HUES48 (cell line): Measurements from ENCODE around the gene PTPRO.

Experiments used
- H3K27ac ChIP-seq: one replicate; pipeline ENCODE4 v1.7.0; 2013; ENCODE audit warnings: low read depth, low read length, inconsistent platforms
- H3K27me3 ChIP-seq: 2 replicates; pipeline ENCODE4 v1.6.1; 2013; ENCODE audit warnings: mild to moderate bottlenecking, low read length; ENCODE audit not compliant: control insufficient read depth, insufficient read depth
- H3K36me3 ChIP-seq: 2 replicates; pipeline ENCODE4 v1.6.1; 2013; ENCODE audit warnings: low read length; ENCODE audit not compliant: control insufficient read depth, insufficient read depth
- H3K4me1 ChIP-seq: 2 replicates; pipeline ENCODE4 v1.6.1; 2013; ENCODE audit warnings: mild to moderate bottlenecking, low read length; ENCODE audit not compliant: control insufficient read depth, insufficient read depth
- H3K4me3 ChIP-seq: 2 replicates; pipeline ENCODE4 v1.5.1; 2013; ENCODE audit warnings: mild to moderate bottlenecking, low read depth, low read length
- H3K9ac ChIP-seq: 2 replicates; pipeline ENCODE4 v1.6.1; 2013; ENCODE audit warnings: mild to moderate bottlenecking, low read depth, low read length, moderate library complexity
- H3K9me3 ChIP-seq: 2 replicates; pipeline ENCODE4 v1.6.1; 2013; ENCODE audit warnings: low read length; ENCODE audit not compliant: control insufficient read depth, insufficient read depth

PTPRO gene

DNA sequence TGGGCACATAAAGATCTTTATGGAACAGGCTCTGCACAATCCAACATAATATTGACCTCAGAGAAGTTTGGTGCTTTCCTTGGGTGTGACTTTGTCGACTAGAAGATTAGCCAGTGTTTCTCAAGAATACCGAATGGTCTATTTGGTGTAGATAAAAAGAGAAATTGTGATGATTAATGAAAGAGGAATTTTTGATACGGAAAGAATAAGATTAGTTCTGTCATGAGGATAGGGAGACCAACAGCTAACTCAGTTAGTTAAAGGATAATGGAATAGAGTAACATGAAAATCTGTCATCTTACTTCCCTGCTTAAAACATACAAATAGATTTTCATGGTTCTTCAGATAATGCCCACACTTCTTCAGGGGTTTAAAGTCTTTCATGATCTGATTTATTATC lies 24.2 kb downstream of the PTPRO start:
- no peaks in the 10 kb centered on the region for H3K9me3 ChIP-seq
- H3K4me1 ChIP-seq, result no peaks in the 10 kb centered on the region
- H3K36me3 ChIP-seq, result no peaks in the 10 kb centered on the region
- no peak overlapping the region for H3K9ac ChIP-seq
- no peak overlapping the region for H3K4me3 ChIP-seq
- H3K27me3 ChIP-seq, result no peaks in the 10 kb centered on the region
- H3K27ac ChIP-seq, result no peak overlapping the region

DNA sequence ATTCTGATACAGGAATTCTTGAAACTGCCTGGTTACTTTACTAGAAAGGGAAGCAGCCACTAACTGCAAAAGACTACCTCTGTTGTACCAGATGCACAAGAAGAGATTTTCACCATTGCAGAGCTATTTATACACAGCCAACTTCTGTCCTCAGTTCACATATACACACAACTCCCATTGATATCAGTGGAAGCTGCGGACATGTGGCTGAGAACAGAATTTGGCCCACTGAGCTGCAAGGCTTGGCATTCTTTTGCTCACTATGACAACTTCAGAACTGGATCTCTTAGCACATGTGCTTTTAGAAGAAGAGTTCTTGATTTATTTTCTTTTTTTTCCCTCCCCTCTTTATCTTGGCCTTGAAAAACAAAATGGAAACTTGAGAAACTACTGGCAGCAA lies 28.3 kb downstream of the PTPRO start:
- Histone ChIP-seq H3K27ac (no peak overlapping the region), H3K9ac (no peak overlapping the region), H3K36me3 (no peaks in the 10 kb centered on the region), H3K27me3 (no peaks in the 10 kb centered on the region), H3K4me1 (no peaks in the 10 kb centered on the region), H3K4me3 (no peak overlapping the region), H3K9me3 (no peaks in the 10 kb centered on the region)

GRCh38 chr12:15355766-15356165 lies 33.5 kb downstream of the PTPRO start:
- Histone ChIP-seq H3K9ac (no peak overlapping the region), H3K27ac (no peak overlapping the region), H3K9me3 (no peaks in the 10 kb centered on the region), H3K36me3 (no peaks in the 10 kb centered on the region), H3K4me1 (no peaks in the 10 kb centered on the region), H3K4me3 (no peak overlapping the region), H3K27me3 (no peaks in the 10 kb centered on the region)

GRCh38 chr12:15356951-15357364 lies 34.6 kb downstream of the PTPRO start:
- Histone ChIP-seq H3K9me3 (no peaks in the 10 kb centered on the region), H3K4me1 (no peaks in the 10 kb centered on the region), H3K27me3 (no peaks in the 10 kb centered on the region), H3K27ac (no peak overlapping the region), H3K9ac (no peak overlapping the region), H3K4me3 (no peak overlapping the region), H3K36me3 (no peaks in the 10 kb centered on the region)

GRCh38 chr12:15364221-15365160 lies 42.2 kb downstream of the PTPRO start:
- Histone ChIP-seq H3K27me3 (no peaks in the 10 kb centered on the region), H3K4me1 (peaks cover 8% of the 10 kb centered on the region; the same call in 1 of the 2 replicates), H3K36me3 (no peaks in the 10 kb centered on the region), H3K4me3 (no peak overlapping the region), H3K27ac (no peak overlapping the region), H3K9ac (no peak overlapping the region), H3K9me3 (no peaks in the 10 kb centered on the region)

DNA sequence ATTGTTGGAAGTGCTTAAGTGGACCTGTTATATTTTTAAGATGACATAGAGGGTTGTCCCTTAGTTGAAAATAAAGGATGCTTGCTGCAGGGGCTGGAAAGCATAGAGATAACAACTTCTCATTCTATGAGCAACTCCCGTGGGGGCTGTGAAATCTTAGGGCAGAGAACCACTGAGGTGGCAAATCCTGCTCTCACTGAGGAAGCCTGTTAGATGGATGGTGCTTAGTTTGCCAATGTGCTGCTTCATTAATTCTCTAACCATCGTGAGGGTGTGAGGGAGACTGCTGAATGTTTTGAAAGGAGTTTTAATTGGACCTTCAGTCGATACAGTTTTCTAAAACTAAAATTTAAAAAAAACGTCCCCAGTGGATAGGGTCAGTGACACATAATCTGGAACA lies 46.5 kb downstream of the PTPRO start:
- no peaks in the 10 kb centered on the region for H3K9me3 ChIP-seq
- no peaks in the 10 kb centered on the region for H3K4me1 ChIP-seq
- H3K27ac ChIP-seq, result no peak overlapping the region
- no peak overlapping the region for H3K4me3 ChIP-seq
- H3K27me3 ChIP-seq, result no peaks in the 10 kb centered on the region
- no peak overlapping the region for H3K9ac ChIP-seq
- no peaks in the 10 kb centered on the region for H3K36me3 ChIP-seq

GRCh38 chr12:15372352-15372751 lies 50.0 kb downstream of the PTPRO start:
- Histone ChIP-seq H3K27me3 (no peaks in the 10 kb centered on the region), H3K9me3 (peaks cover 5% of the 10 kb centered on the region; the same call in 1 of the 2 replicates), H3K27ac (no peak overlapping the region), H3K9ac (no peak overlapping the region), H3K4me1 (no peaks in the 10 kb centered on the region), H3K4me3 (no peak overlapping the region), H3K36me3 (no peaks in the 10 kb centered on the region)

- no peak overlapping the region for H3K4me3 ChIP-seq
- H3K9me3 ChIP-seq, result no peaks in the 10 kb centered on the region
- H3K4me1 ChIP-seq, result no peaks in the 10 kb centered on the region
- no peak overlapping the region for H3K9ac ChIP-seq
- no peaks in the 10 kb centered on the region for H3K36me3 ChIP-seq
- no peaks in the 10 kb centered on the region for H3K27me3 ChIP-seq
- H3K27ac ChIP-seq, result no peak overlapping the region
Measured at GRCh38 chr12:15387772-15388171, 65.5 kb downstream of the PTPRO start.

GRCh38 chr12:15389561-15389960 lies 67.3 kb downstream of the PTPRO start:
- Histone ChIP-seq H3K4me1 (no peaks in the 10 kb centered on the region), H3K36me3 (no peaks in the 10 kb centered on the region), H3K4me3 (no peak overlapping the region), H3K9me3 (no peaks in the 10 kb centered on the region), H3K9ac (no peak overlapping the region), H3K27me3 (no peaks in the 10 kb centered on the region), H3K27ac (no peak overlapping the region)

GRCh38 chr12:15393037-15393436 lies 70.7 kb downstream of the PTPRO start:
- H3K9ac ChIP-seq, result no peak overlapping the region
- H3K36me3 ChIP-seq, result no peaks in the 10 kb centered on the region
- H3K9me3 ChIP-seq, result no peaks in the 10 kb centered on the region
- no peak overlapping the region for H3K4me3 ChIP-seq
- no peaks in the 10 kb centered on the region for H3K27me3 ChIP-seq
- H3K27ac ChIP-seq, result no peak overlapping the region
- peaks cover 7% of the 10 kb centered on the region for H3K4me1 ChIP-seq

DNA sequence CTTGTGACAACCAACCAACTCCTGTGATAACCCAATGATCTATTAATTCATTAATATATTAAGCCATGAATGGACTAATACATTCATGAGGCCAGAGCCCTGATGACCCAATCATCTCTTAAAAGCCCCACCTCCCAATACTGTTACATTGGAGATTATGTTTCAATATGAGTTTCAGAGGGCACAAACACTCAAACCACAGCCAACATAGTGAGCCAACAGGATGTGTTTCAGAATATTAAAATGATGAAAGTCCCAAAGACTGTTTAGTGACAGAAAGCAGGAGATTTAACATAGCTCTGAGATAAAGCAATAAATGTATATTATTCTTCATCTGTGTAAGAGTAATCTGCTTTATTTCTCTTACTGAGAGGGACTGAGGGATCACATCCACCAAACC lies 71.7 kb downstream of the PTPRO start:
- Histone ChIP-seq H3K27ac (no peak overlapping the region), H3K9ac (no peak overlapping the region), H3K36me3 (no peaks in the 10 kb centered on the region), H3K4me3 (no peak overlapping the region), H3K27me3 (no peaks in the 10 kb centered on the region), H3K9me3 (no peaks in the 10 kb centered on the region), H3K4me1 (peaks cover 11% of the 10 kb centered on the region)
